HG02852 (cell line): ENCODE data around the gene CCDC148.

Source experiments
- ATAC-seq: cut with Tn5 transposase; IDR thresholded peaks from one replicate; pipeline ENCODE4 v1.9.1; 2021; ENCODE audit warnings: mild to moderate bottlenecking, moderate library complexity; ENCODE audit not compliant: unreplicated experiment

Gene CCDC148

GRCh38 chr2:158131483-158131912 lies 325.1 kb downstream of the CCDC148 start:
- ATAC-seq = no peak

DNA sequence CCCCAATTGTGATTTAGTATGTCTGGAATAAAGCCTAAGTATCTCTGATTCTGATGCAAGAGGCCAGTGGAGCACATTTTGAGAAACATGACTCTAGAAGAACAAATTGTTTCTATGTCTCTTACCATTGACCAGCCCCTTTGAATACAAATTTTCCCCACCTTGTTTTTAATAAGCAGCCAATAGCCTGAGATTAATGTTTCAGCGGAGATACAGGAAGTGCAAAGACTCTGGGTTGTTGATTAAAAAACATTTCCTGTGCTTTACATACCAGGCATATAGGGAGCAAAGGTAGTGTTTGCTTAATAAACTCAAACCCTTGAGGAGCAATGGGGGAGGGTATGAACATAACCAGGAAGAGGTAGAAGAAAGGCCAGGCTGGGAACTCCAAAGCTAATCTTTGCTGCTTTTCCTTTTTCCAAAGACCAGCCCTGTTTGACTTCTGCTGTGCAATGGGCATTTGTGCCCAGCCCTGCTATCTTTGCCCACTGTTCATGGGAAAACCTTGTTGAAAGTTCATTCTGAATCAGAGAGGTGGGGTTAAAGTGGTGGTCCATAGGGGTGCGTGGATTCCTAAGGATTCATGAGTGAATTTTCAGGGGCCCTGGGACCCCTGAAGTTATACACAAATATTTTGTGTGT lies 325.6 kb downstream of the CCDC148 start:
- ATAC-seq = no peak

DNA sequence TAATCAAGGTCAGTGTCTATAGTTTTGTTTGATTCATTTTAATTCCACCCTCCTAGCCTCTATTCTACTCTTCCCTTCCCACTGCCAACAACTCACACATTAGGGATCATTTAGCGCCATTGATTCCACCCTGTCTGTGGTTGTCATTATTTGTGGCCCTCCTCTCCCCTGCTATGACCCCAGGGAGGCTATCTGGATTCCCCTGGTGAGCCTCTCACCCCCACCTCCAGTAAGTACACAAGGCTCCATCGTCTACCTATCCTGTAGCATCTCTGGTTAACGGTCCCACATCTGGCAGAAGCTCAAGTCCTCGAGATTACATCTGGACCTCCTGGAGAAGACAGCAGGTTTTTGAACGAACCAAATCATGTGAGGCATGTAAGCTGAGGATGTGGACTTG lies 327.5 kb downstream of the CCDC148 start:
- ATAC-seq = no peak

- no peak for ATAC-seq
These were observed 328.2 kb downstream of the CCDC148 start for GRCh38 chr2:158128168-158128973.

- no peak for ATAC-seq
These were observed 329.2 kb downstream of the CCDC148 start for GRCh38 chr2:158127380-158127804.

GRCh38 chr2:158125756-158126498 lies 330.6 kb downstream of the CCDC148 start:
- no peak for ATAC-seq

GRCh38 chr2:158124896-158125295 lies 331.7 kb downstream of the CCDC148 start:
- no peak for ATAC-seq
